Spleen (tissue), 7 donors: ENCODE data around the gene TNFRSF17.
"Not testable (repeated sequence)": the region's sequence is repeated elsewhere in the genome, so short reads cannot be mapped to it uniquely, and the experiment has no call there.

Experiments
- POLR2A ChIP-seq, 3 donors: fragments of 450-650 bp; IDR thresholded peaks; one replicate each; pipeline ENCODE4 v1.5.1; 2017; ENCODE audit warnings: antibody characterized with exemption in 3 of 3, mild to moderate bottlenecking in 1 of 3
- POLR2AphosphoS5 ChIP-seq, 3 donors: sonication (generic); formaldehyde crosslinking; IDR thresholded peaks; one replicate each; pipeline ENCODE4 v1.5.1; 2017; ENCODE audit warnings: antibody characterized with exemption in 3 of 3
- TF ChIP-seq, protein P1 (sequence below), 11 experiments: fragments of 200-600 bp in 7 of 11; fragments of 450-650 bp in 4 of 11; sonication (generic) in 4 of 11; IDR thresholded peaks in 8 of 11; conservative IDR thresholded peaks in 3 of 11; 1 replicate in 7 of 11; 2 replicates in 4 of 11; pipeline versions ENCODE4 v1.4.0 to v1.8.0; 2016 to 2021; ENCODE audit warnings: antibody characterized with exemption in 11 of 11, inconsistent platforms in 4 of 11, mild to moderate bottlenecking in 1 of 11
- donor health status: DM: no; HTN: no; CAD: no; lungs with moderate emphysema.
- donor health status: DM: no; HTN: no; CAD: no.
- donor health status: DM: no; HTN: no; CAD: no.

GRCh38 chr16:11962457-11962856 is 2.6 kb upstream of the TNFRSF17 start:
- TF ChIP-seq POLR2A, POLR2AphosphoS5 (IDR thresholded peaks at IDR 0.05): not testable (repeated sequence)
- TF ChIP-seq, protein P1, sequence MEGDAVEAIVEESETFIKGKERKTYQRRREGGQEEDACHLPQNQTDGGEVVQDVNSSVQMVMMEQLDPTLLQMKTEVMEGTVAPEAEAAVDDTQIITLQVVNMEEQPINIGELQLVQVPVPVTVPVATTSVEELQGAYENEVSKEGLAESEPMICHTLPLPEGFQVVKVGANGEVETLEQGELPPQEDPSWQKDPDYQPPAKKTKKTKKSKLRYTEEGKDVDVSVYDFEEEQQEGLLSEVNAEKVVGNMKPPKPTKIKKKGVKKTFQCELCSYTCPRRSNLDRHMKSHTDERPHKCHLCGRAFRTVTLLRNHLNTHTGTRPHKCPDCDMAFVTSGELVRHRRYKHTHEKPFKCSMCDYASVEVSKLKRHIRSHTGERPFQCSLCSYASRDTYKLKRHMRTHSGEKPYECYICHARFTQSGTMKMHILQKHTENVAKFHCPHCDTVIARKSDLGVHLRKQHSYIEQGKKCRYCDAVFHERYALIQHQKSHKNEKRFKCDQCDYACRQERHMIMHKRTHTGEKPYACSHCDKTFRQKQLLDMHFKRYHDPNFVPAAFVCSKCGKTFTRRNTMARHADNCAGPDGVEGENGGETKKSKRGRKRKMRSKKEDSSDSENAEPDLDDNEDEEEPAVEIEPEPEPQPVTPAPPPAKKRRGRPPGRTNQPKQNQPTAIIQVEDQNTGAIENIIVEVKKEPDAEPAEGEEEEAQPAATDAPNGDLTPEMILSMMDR (IDR thresholded peaks at IDR 0.05 in 8 of 11, conservative IDR thresholded peaks at IDR 0.05 in 3 of 11): not testable (repeated sequence)
